Left cardiac atrium (tissue), 4 donors: ENCODE measurements around the gene ULK3. TPM values are rescaled to one million over a fixed set of nuclear protein-coding genes. Genes with fewer than 3 reads are reported as not detected.
A peak's percentile ranks its signal among the peaks of the same experiment; 100 is the strongest.
"Not testable (repeated sequence)": the region's sequence is repeated elsewhere in the genome, so short reads cannot be mapped to it uniquely, and the experiment has no call there.

Source experiments
- ATAC-seq, 2 donors: fragments of 200-7000 bp; cut with Tn5 transposase; one replicate each; pipeline ENCODE4 v1.9.1; 2020; ENCODE audit warnings: mild to moderate bottlenecking in 2 of 2, moderate library complexity in 2 of 2
- DNase-seq: peaks from one replicate; pipeline ENCODE4 v3.0.0-alpha.2; 2020
- intact Hi-C, 2 donors: fragments of 100-400 bp; cut with DNase I; formaldehyde crosslinking; loops; one replicate each; pipeline versions ENCODE4 v1.14.1 to v1.15.1; 2022 to 2023
- long read RNA-seq: library from polyadenylated mRNA; unstranded; transcript quantifications from one replicate; pipeline ENCODE4 v2.0.0, GENCODE V29; 2021
- total RNA-seq, 2 donors: library from RNA; stranded (reverse); fragmentation: NEBNext Ultra II Directional; extraction: Animal tissue kit (Norgen Biotek cat#: 25700); gene quantifications; one replicate each; pipeline ENCODE4 v1.2.1, GENCODE V29; 2021
- donor health status: DM: no; HTN: yes; CAD: no.
- donor health status: DM: no; HTN: yes; CAD: no; lungs with severe emphysema.
- donor health status: DM: yes; HTN: yes; CAD: no.
- donor health status: Dilated cardiomyopathy.

ULK3 gene
- 10 to 100 TPM; 35.3 to 41.4 TPM for total RNA-seq
- long read RNA-seq, transcript ULK3-220 (16 exons, 2,611 nt) = major isoform, 32 of 148 reads
- long read RNA-seq, partial matches to known transcripts = 90 of 148 reads
- long read RNA-seq, other reads (novel, unspliced or antisense) = 23 of 148 reads

GRCh38 chr15:74842581-74843444, at the start of gene ULK3:
Gene ULK3, minus strand, starts transcription at chr15:74843156. Its CDS starts 51 bp downstream, at chr15:74843105.
- ATAC-seq = peak; percentile 91 to 94
- intact Hi-C loops = loop anchor here in 1 of 2 donors (5.0 kb wide), 1 partner anchor 64 kb away; the partner anchor contains the start of gene FAM219B
- DNase-seq = peak; percentile 94

GRCh38 chr15:74892313-74892712, 49.4 kb upstream of the ULK3 start:
- ATAC-seq (no peak), DNase-seq (peak; percentile 16)
- intact Hi-C loops = no loop called here

GRCh38 chr15:74891469-74891868, 48.5 kb upstream of the ULK3 start:
- intact Hi-C loops = no loop called here
- ATAC-seq (no peak), DNase-seq (peak; percentile 16)

- DNase-seq = no peak
- ATAC-seq = no peak
- intact Hi-C loops = no loop called here
Observed at GRCh38 chr15:74890665-74890960, 47.7 kb upstream of the ULK3 start.

GRCh38 chr15:74889883-74890664, 47.1 kb upstream of the ULK3 start, which contains the start of gene MPI:
Gene MPI, plus strand, starts transcription at chr15:74890042. Its CDS starts 32 bp downstream, at chr15:74890074.
- intact Hi-C loops = no loop called here
- ATAC-seq (peak; percentile 96 to 98), DNase-seq (peak; percentile 91)

GRCh38 chr15:74889390-74889882, 46.5 kb upstream of the ULK3 start:
- intact Hi-C loops = no loop called here
- ATAC-seq = peak; percentile 64 to 73
- DNase-seq = peak; percentile 56

GRCh38 chr15:74888716-74889115, 45.8 kb upstream of the ULK3 start:
- DNase-seq = no peak
- no peak for ATAC-seq
- intact Hi-C loops = no loop called here

- intact Hi-C loops, DNase-seq, ATAC-seq: not testable (repeated sequence)
Observed at GRCh38 chr15:74887537-74888193, 44.7 kb upstream of the ULK3 start.

GRCh38 chr15:74885461-74885860, 42.5 kb upstream of the ULK3 start:
- DNase-seq (no peak), ATAC-seq (no peak)
- intact Hi-C loops = no loop called here

- no peak for ATAC-seq
- DNase-seq = no peak
- intact Hi-C loops = no loop called here
Observed at GRCh38 chr15:74884428-74885223, 41.7 kb upstream of the ULK3 start.

- ATAC-seq = no peak
- intact Hi-C loops = no loop called here
Observed at GRCh38 chr15:74882528-74882927, 39.6 kb upstream of the ULK3 start.

GRCh38 chr15:74878273-74878672, 35.3 kb upstream of the ULK3 start:
- intact Hi-C loops = no loop called here
- ATAC-seq (no peak), DNase-seq (no peak)

More at GRCh38 chr15:74882528-74882927, 39.6 kb upstream of the ULK3 start:
- DNase-seq = no peak

GRCh38 chr15:74873756-74874424, 30.9 kb upstream of the ULK3 start:
- ATAC-seq (peak; percentile 5 to 10), DNase-seq (no peak)
- intact Hi-C loops = no loop called here

GRCh38 chr15:74873036-74873755, 30.2 kb upstream of the ULK3 start, which contains the start of gene SCAMP2:
Gene SCAMP2, minus strand, starts transcription at chr15:74873365. Its CDS starts 110 bp downstream, at chr15:74873255.
- DNase-seq = peak; percentile 97
- intact Hi-C loops = no loop called here
- ATAC-seq = peak; percentile 93 to 96

GRCh38 chr15:74872702-74873035, 29.7 kb upstream of the ULK3 start:
- ATAC-seq (no peak), DNase-seq (no peak)
- intact Hi-C loops = no loop called here

- no peak for DNase-seq
- ATAC-seq = no peak
- intact Hi-C loops = no loop called here
Observed at GRCh38 chr15:74870436-74871215, 27.7 kb upstream of the ULK3 start.
